Activated B cell treated with CpG ODN at 0.5 μM for 24 hours (primary cell): ENCODE results near the gene RPS6KA5. TPM values are rescaled to one million over a fixed set of nuclear protein-coding genes. Genes with fewer than 3 reads are reported as not detected.
"Not testable (repeated sequence)": the region's sequence is repeated elsewhere in the genome, so short reads cannot be mapped to it uniquely, and the experiment has no call there.

Source experiments
- ATAC-seq: fragments of 200-7000 bp; cut with Tn5 transposase; one replicate; pipeline ENCODE4 v1.10.0; 2021; ENCODE audit warnings: low read depth, mild to moderate bottlenecking, moderate library complexity
- CTCF ChIA-PET: fragments of 350-600 bp; sonication (Branson Sonifier 250); formaldehyde crosslinking; loops from one replicate; lab custom pipeline; 2021; ENCODE audit warnings: antibody characterized with exemption; lab: Charles Lee
- POLR2A ChIA-PET: fragments of 350-600 bp; sonication (Branson Sonifier 250); formaldehyde crosslinking; loops from one replicate; lab custom pipeline; 2021; ENCODE audit warnings: antibody characterized with exemption; lab: Charles Lee
- DNase-seq: peaks from one replicate; pipeline ENCODE4 v3.0.0; 2022
- H3K27ac Mint-ChIP-seq: one replicate; pipeline ENCODE4 v1.8.0; 2020; ENCODE audit warnings: mixed read lengths
- H3K27me3 Mint-ChIP-seq: one replicate; pipeline ENCODE4 v1.8.0; 2021; ENCODE audit warnings: mixed read lengths
- H3K36me3 Mint-ChIP-seq: one replicate; pipeline ENCODE4 v1.8.0; 2021; ENCODE audit warnings: low read depth, mixed read lengths
- H3K4me1 Mint-ChIP-seq: one replicate; pipeline ENCODE4 v1.8.0; 2021; ENCODE audit warnings: mixed read lengths
- H3K4me3 Mint-ChIP-seq: one replicate; pipeline ENCODE4 v1.8.0; 2020; ENCODE audit warnings: mild to moderate bottlenecking, mixed read lengths
- H3K9me3 Mint-ChIP-seq: one replicate; pipeline ENCODE4 v1.8.0; 2020; ENCODE audit warnings: mixed read lengths
- CTCF ChIP-seq: fragments of 200-600 bp; IDR thresholded peaks from one replicate; pipeline ENCODE4 v1.8.0; 2022; ENCODE audit warnings: antibody characterized with exemption, mild to moderate bottlenecking
- intact Hi-C: fragments of 100-400 bp; cut with micrococcal nuclease; formaldehyde crosslinking; loops from one replicate; pipeline ENCODE4 v1.15.1; 2024
- total RNA-seq: library from RNA; stranded (reverse); gene quantifications from 2 replicates; pipeline ENCODE4 v1.2.3, GENCODE V29; 2022

RPS6KA5 gene
- total RNA-seq, 1 donor from 2014 or later: 16.3 TPM

GRCh38 chr14:90981636-90982035, 78.8 kb downstream of the RPS6KA5 start:
- Mint-ChIP-seq H3K27me3 (no peaks in the 10 kb centered on the region), H3K36me3 (peaks cover 15% of the 10 kb centered on the region), H3K27ac (no peak overlapping the region), H3K9me3 (no peaks in the 10 kb centered on the region), H3K4me1 (peaks cover 16% of the 10 kb centered on the region), H3K4me3 (no peak overlapping the region)
- no peak for ATAC-seq
- no peak for TF ChIP-seq CTCF
- intact Hi-C loops: loop anchor here (1.0 kb wide), 1 partner anchor 192 kb away; no protein-coding TSS in a partner anchor
- CTCF ChIA-PET: interaction anchor here (1.0 to 1.2 kb wide), 2 partner anchors 79 to 191 kb away, joined by 3 to 4 read pairs; partner anchors contain the start of gene RPS6KA5
- no peak for DNase-seq
- POLR2A ChIA-PET: interaction anchor here (0.9 kb wide), 1 partner anchor 79 kb away, joined by 3 read pairs; the partner anchor contains the start of gene RPS6KA5

GRCh38 chr14:90980636-90981035, 79.8 kb downstream of the RPS6KA5 start:
- DNase-seq, H3K4me3 Mint-ChIP-seq, H3K9me3 Mint-ChIP-seq, H3K27ac Mint-ChIP-seq, ATAC-seq, H3K4me1 Mint-ChIP-seq, H3K27me3 Mint-ChIP-seq: not testable (repeated sequence)
- peaks cover 20% of the 10 kb centered on the region for H3K36me3 Mint-ChIP-seq
- ChIA-PET CTCF (interaction anchor here (1.2 kb wide), 1 partner anchor 192 kb away, joined by 3 read pairs; no protein-coding TSS in a partner anchor), POLR2A (interaction anchor here (0.6 kb wide), 1 partner anchor 11 kb away, joined by 5 read pairs; no protein-coding TSS in a partner anchor)
- intact Hi-C loops: loop anchor here (1.0 kb wide), 1 partner anchor 193 kb away; no protein-coding TSS in a partner anchor

- intact Hi-C loops: no loop called here
Observed at GRCh38 chr14:90979515-90979914, 80.9 kb downstream of the RPS6KA5 start.

GRCh38 chr14:90976101-90976500, 84.3 kb downstream of the RPS6KA5 start:
- ChIA-PET CTCF (no interaction called here), POLR2A (interaction anchor here (1.0 to 1.1 kb wide), 2 partner anchors 10 to 47 kb away, joined by 3 read pairs; no protein-coding TSS in a partner anchor)
- Mint-ChIP-seq H3K27me3 (no peaks in the 10 kb centered on the region), H3K4me3 (no peak overlapping the region), H3K4me1 (no peaks in the 10 kb centered on the region), H3K9me3 (no peaks in the 10 kb centered on the region), H3K36me3 (peaks cover 40% of the 10 kb centered on the region), H3K27ac (no peak overlapping the region)
- DNase-seq (no peak), ATAC-seq (no peak)
- no peak for TF ChIP-seq CTCF
- intact Hi-C loops: no loop called here

More at GRCh38 chr14:90979515-90979914, 80.9 kb downstream of the RPS6KA5 start:
- no peaks in the 10 kb centered on the region for H3K27me3 Mint-ChIP-seq
- H3K4me3 Mint-ChIP-seq: no peak overlapping the region
- H3K4me1 Mint-ChIP-seq: peaks cover 2% of the 10 kb centered on the region
- DNase-seq (no peak), ATAC-seq (no peak)
- no peak overlapping the region for H3K27ac Mint-ChIP-seq
- no peak for TF ChIP-seq CTCF
- no peaks in the 10 kb centered on the region for H3K9me3 Mint-ChIP-seq
- H3K36me3 Mint-ChIP-seq: peaks cover 24% of the 10 kb centered on the region
- ChIA-PET CTCF (interaction anchor here (1.2 kb wide), 1 partner anchor 194 kb away, joined by 3 read pairs; no protein-coding TSS in a partner anchor), POLR2A (interaction anchor here (0.6 kb wide), 1 partner anchor 12 kb away, joined by 3 read pairs; no protein-coding TSS in a partner anchor)

GRCh38 chr14:90971687-90972086, 88.8 kb downstream of the RPS6KA5 start:
- Mint-ChIP-seq H3K9me3 (no peaks in the 10 kb centered on the region), H3K36me3 (peaks cover 37% of the 10 kb centered on the region)

More at GRCh38 chr14:90971687-90972086, 88.8 kb downstream of the RPS6KA5 start:
- no peak overlapping the region for H3K27ac Mint-ChIP-seq
- DNase-seq: no peak
- peaks cover 7% of the 10 kb centered on the region for H3K4me1 Mint-ChIP-seq
- H3K4me3 Mint-ChIP-seq: no peak overlapping the region
- no peaks in the 10 kb centered on the region for H3K27me3 Mint-ChIP-seq
- CTCF ChIA-PET: no interaction called here
- intact Hi-C loops: no loop called here
- TF ChIP-seq CTCF: no peak
- POLR2A ChIA-PET: interaction anchor here (1.2 kb wide), 1 partner anchor 89 kb away, joined by 3 read pairs; the partner anchor contains the start of gene RPS6KA5
- no peak for ATAC-seq
